A549 (cell line): ENCODE measurements around the gene UFC1.

ENCODE experiments used
- CTCF ChIP-seq: fragments of >200 bp; sonication (Bioruptor Twin); formaldehyde crosslinking; IDR thresholded peaks from 3 replicates; pipeline ENCODE4 v1.5.1; 2016
- EHMT2 ChIP-seq: fragments of 200-600 bp; sonication (generic); IDR thresholded peaks from 2 replicates; pipeline ENCODE4 v1.6.1; 2016; ENCODE audit warnings: antibody characterized with exemption, low read depth, mild to moderate bottlenecking, moderate library complexity
- HMGXB4 ChIP-seq: fragments of 250-450 bp; sonication (Bioruptor Pico); IDR thresholded peaks from 2 replicates; pipeline ENCODE4 v1.5.0; 2021; ENCODE audit warnings: mild to moderate bottlenecking, moderate library complexity, borderline replicate concordance
- POLR2A ChIP-seq: IDR thresholded peaks from 2 replicates; pipeline ENCODE4 v1.6.1; 2012; ENCODE audit warnings: mild to moderate bottlenecking, low read length
- ZSCAN20 ChIP-seq: fragments of 250-450 bp; sonication (Bioruptor Pico); IDR thresholded peaks from 2 replicates; pipeline ENCODE4 v1.8.0; 2022; ENCODE audit warnings: mild to moderate bottlenecking, moderate library complexity

GRCh38 chr1:161201836-161202712 is 48.3 kb downstream of the UFC1 start, which contains the start of gene NDUFS2:
- TF ChIP-seq CTCF (peak; percentile 34), HMGXB4 (CRISPR knock-in tag) (peak; percentile 33; the same call in 1 of the 2 replicates), POLR2A (peak; percentile 84), EHMT2 (no peak; the same call in 1 of the 2 replicates), ZSCAN20 (CRISPR knock-in tag) (no peak)
